Stimulated activated CD8-positive, alpha-beta memory T cell treated with anti-CD3 and anti-CD28 coated beads, Interleukin-7, amount 100 ng/mL, for 48 hours (primary cell): ENCODE results near the gene KEL.

Source experiments
- DNase-seq, 2 donors: peaks; one replicate each; pipeline ENCODE4 v3.0.0-alpha.2; 2020; ENCODE audit warnings: low read depth in 1 of 2; ENCODE audit errors: extremely low read depth in 1 of 2

The KEL gene

GRCh38 chr7:142901426-142902259 lies 60.5 kb downstream of the KEL start:
- DNase-seq = no peak

- no peak for DNase-seq
Observed at GRCh38 chr7:142899661-142900060, 62.5 kb downstream of the KEL start.

GRCh38 chr7:142898377-142899170 lies 63.6 kb downstream of the KEL start:
- no peak for DNase-seq

GRCh38 chr7:142897691-142898090 lies 64.5 kb downstream of the KEL start:
- no peak for DNase-seq

GRCh38 chr7:142896741-142897379 lies 65.3 kb downstream of the KEL start:
- no peak for DNase-seq

- no peak for DNase-seq
Observed at GRCh38 chr7:142896151-142896550, 66.0 kb downstream of the KEL start.

GRCh38 chr7:142894985-142895593 lies 67.1 kb downstream of the KEL start:
- DNase-seq = no peak

- no peak for DNase-seq
Observed at GRCh38 chr7:142894112-142894984, 67.8 kb downstream of the KEL start.

GRCh38 chr7:142892951-142893350 lies 69.2 kb downstream of the KEL start:
- no peak for DNase-seq

- no peak for DNase-seq
Observed at GRCh38 chr7:142891490-142892082, 70.6 kb downstream of the KEL start.
